PFSK-1 (cell line): ENCODE data around the gene MBNL1.

Experiments
- POLR2AphosphoS5 ChIP-seq: IDR thresholded peaks from 2 replicates; pipeline ENCODE4 v1.6.1; 2012; ENCODE audit warnings: low read depth, mild to moderate bottlenecking, control low read depth, low read length, moderate library complexity
- REST ChIP-seq, 2 experiments: IDR thresholded peaks; 2 replicates each; pipeline versions ENCODE4 v1.6.1 to v1.8.0; 2011 to 2012; ENCODE audit warnings: low read depth in 2 of 2, low read length in 2 of 2, control low read depth in 1 of 2, inconsistent platforms in 1 of 2, mild to moderate bottlenecking in 1 of 2, moderate library complexity in 1 of 2; ENCODE audit not compliant: insufficient read depth in 1 of 2
- SIN3A ChIP-seq: IDR thresholded peaks from 2 replicates; pipeline ENCODE4 v1.6.1; 2012; ENCODE audit warnings: mild to moderate bottlenecking, low read length, moderate library complexity, borderline replicate concordance; ENCODE audit not compliant: insufficient read depth

- TF ChIP-seq REST (IDR thresholded peaks at IDR 0.05; ENCODE audit: insufficient read depth in 1 of 2, low read depth in 2 of 2, low read length in 2 of 2) (no peak), SIN3A (no peak), POLR2AphosphoS5 (no peak)
These were observed 10.2 kb downstream of the MBNL1 start for GRCh38 chr3:152278756-152279427.
